Measurements from ENCODE around the gene ZBTB1. TPM values are rescaled to one million over a fixed set of nuclear protein-coding genes. Genes with fewer than 3 reads are reported as not detected.

ZBTB1 gene, protein sequence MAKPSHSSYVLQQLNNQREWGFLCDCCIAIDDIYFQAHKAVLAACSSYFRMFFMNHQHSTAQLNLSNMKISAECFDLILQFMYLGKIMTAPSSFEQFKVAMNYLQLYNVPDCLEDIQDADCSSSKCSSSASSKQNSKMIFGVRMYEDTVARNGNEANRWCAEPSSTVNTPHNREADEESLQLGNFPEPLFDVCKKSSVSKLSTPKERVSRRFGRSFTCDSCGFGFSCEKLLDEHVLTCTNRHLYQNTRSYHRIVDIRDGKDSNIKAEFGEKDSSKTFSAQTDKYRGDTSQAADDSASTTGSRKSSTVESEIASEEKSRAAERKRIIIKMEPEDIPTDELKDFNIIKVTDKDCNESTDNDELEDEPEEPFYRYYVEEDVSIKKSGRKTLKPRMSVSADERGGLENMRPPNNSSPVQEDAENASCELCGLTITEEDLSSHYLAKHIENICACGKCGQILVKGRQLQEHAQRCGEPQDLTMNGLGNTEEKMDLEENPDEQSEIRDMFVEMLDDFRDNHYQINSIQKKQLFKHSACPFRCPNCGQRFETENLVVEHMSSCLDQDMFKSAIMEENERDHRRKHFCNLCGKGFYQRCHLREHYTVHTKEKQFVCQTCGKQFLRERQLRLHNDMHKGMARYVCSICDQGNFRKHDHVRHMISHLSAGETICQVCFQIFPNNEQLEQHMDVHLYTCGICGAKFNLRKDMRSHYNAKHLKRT
- total RNA-seq = 10 to 100 TPM; 18.5 to 21.2 TPM

- H3K9me3 ChIP-seq = no peaks in the 10 kb centered on the region
- peak; percentile 87 for DNase-seq (ENCODE audit: low spot score)
- no peaks in the 10 kb centered on the region for H3K36me3 ChIP-seq
- peak within 1 kb of the TSS; percentile 80 to 85 for H3K4me3 ChIP-seq
- peaks cover 0 to 64% of the 10 kb centered on the region in 2 donors for H3K4me1 ChIP-seq
- TF ChIP-seq, protein P1, sequence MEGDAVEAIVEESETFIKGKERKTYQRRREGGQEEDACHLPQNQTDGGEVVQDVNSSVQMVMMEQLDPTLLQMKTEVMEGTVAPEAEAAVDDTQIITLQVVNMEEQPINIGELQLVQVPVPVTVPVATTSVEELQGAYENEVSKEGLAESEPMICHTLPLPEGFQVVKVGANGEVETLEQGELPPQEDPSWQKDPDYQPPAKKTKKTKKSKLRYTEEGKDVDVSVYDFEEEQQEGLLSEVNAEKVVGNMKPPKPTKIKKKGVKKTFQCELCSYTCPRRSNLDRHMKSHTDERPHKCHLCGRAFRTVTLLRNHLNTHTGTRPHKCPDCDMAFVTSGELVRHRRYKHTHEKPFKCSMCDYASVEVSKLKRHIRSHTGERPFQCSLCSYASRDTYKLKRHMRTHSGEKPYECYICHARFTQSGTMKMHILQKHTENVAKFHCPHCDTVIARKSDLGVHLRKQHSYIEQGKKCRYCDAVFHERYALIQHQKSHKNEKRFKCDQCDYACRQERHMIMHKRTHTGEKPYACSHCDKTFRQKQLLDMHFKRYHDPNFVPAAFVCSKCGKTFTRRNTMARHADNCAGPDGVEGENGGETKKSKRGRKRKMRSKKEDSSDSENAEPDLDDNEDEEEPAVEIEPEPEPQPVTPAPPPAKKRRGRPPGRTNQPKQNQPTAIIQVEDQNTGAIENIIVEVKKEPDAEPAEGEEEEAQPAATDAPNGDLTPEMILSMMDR (IDR thresholded peaks at IDR 0.05) = no peak
- H3K27me3 ChIP-seq = no peaks in the 10 kb centered on the region
- H3K27ac ChIP-seq = peak within 1 kb of the TSS; percentile 99 to 100
Observed at GRCh38 chr14:64504310-64504896, at the start of gene ZBTB1. ZBTB1 (plus strand) TSS chr14:64504770; CDS start chr14:64521505, 16,735 bp downstream.

DNA sequence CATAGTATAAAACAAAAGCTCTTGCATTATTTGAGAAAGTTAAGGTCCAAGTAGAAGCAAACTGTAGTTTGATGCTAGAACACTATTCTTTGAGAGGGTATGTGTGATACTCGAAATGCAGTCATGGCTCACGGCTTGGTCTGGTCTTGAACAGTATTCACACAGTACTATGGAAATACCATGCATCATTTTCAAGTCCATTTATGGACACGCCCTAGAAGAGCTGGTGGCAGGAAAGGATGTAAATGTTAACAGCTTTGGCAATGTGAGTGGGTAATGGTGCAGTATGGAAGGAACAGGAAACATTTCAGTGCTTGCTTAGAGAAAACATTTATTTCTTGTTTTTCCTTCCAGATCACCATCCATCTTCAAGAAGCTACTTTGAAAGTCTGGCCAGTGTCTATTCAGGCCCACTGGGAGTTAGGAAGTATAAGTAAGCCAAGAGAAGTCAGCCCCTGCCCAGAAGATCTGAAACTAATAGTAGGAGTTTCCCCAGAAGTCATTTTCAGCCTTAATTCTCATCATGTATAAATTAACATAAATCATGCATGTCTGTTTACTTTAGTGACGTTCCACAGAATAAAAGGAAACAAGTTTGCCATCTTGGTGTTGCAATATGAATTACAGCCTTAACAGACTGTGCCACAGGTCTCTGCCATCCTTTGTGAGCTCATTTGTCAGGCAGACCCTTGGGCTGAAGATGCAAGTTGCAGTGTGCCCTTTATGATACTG lies 45.0 kb upstream of the ZBTB1 start:
- peaks cover 0 to 1% of the 10 kb centered on the region in 2 donors for H3K4me1 ChIP-seq
- TF ChIP-seq, protein P1 (IDR thresholded peaks at IDR 0.05) = no peak
- H3K36me3 ChIP-seq = peaks cover 10% of the 10 kb centered on the region
- no peak overlapping the region for H3K27ac ChIP-seq
- no peak for DNase-seq (ENCODE audit: low spot score)
- no peaks in the 10 kb centered on the region for H3K27me3 ChIP-seq
- H3K9me3 ChIP-seq = no peaks in the 10 kb centered on the region
- no peak overlapping the region for H3K4me3 ChIP-seq

GRCh38 chr14:64461221-64461620 lies 43.3 kb upstream of the ZBTB1 start:
- Histone ChIP-seq H3K27me3 (no peaks in the 10 kb centered on the region), H3K36me3 (no peaks in the 10 kb centered on the region), H3K27ac (no peak overlapping the region), H3K4me3 (no peak overlapping the region), H3K4me1 (peaks cover 0 to 5% of the 10 kb centered on the region in 2 donors), H3K9me3 (no peaks in the 10 kb centered on the region)
- DNase-seq (ENCODE audit: low spot score) = no peak
- TF ChIP-seq, protein P1 (IDR thresholded peaks at IDR 0.05) = no peak

DNA sequence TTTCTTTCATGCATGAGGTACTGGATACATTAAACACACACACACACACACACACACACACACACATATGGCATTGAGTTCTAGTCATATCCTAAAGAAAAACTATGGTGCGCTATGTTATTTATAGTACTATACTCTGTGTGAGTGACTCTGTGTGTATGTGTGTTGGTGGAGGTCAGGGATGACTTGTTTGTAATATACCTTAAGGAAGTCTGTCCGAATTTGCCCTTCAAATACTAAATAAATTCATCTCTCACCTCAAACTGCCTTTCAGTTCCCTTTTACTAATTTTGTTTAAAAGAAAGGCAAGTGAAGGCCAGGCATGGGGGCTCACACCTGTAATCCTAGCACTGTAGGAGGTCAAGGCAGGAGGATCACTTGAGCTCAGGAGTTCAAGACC lies 41.4 kb upstream of the ZBTB1 start:
- DNase-seq (ENCODE audit: low spot score) = no peak
- Histone ChIP-seq H3K27me3 (no peaks in the 10 kb centered on the region), H3K27ac (no peak overlapping the region), H3K9me3 (no peaks in the 10 kb centered on the region), H3K36me3 (no peaks in the 10 kb centered on the region), H3K4me3 (no peak overlapping the region), H3K4me1 (peaks cover 0 to 5% of the 10 kb centered on the region in 2 donors)
- TF ChIP-seq, protein P1 (IDR thresholded peaks at IDR 0.05) = no peak

DNA sequence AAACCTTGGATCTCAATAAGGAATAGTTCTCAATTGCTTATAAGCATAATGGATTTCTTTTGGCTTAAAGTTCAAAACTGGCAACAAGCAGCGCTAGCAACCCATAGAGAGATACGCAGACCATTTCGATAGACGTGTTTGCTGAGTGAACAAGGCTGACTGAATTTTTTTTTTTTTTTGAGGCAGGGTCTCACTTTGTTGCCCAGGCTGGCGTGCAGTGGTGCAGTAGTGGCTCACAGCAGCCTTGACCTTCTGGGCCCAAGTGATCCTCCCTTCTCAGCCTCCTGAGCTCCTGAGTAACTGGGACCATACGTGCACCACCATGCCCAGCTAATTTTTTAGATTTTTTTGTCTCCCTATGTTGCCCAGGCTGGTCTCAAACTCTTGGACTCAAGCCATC lies 40.7 kb upstream of the ZBTB1 start:
- Histone ChIP-seq H3K4me1 (peaks cover 0 to 5% of the 10 kb centered on the region in 2 donors), H3K4me3 (no peak overlapping the region), H3K9me3 (no peaks in the 10 kb centered on the region), H3K27me3 (no peaks in the 10 kb centered on the region), H3K36me3 (no peaks in the 10 kb centered on the region), H3K27ac (no peak overlapping the region)
- no peak for DNase-seq (ENCODE audit: low spot score)
- TF ChIP-seq, protein P1 (IDR thresholded peaks at IDR 0.05) = no peak

All from right atrium auricular region (tissue), 2 donors.